ENCODE measurements around the gene C3orf62.
"Not testable (repeated sequence)": the region's sequence is repeated elsewhere in the genome, so short reads cannot be mapped to it uniquely, and the experiment has no call there.

The C3orf62 gene

DNA sequence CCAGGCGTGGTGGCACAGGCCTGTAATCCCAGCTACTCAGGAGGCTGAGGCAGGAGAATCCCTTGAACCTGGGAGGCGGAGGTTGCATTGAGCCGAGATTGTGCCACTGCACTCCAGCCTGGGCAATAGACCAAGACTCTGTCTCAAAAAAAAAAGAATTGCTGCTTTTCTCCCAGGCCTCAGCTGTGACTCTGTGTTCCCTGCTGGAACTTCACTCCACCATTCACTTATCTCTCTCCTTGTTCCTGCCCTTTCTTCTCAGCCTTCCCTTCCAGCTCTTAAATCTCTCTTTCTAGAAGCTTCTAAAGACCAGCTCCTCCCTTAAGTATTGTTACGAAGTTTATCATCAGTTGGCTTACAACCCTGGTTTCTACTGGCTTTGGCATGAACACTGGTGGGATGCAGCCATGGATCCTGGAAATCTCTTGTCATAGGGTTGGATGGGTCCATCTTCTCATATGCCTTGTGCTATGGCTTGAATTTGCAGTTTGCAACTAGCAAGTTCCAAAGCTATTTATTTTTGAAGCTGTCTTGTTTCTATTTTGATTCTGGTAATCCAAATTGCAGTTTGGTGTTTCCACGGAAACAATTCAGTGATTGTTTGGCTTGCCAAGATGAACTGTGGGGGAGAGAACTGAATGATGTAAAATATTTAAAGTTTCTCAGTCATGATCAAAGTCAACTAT, 10.5 kb downstream of the C3orf62 start:
- no peak for DNase-seq

DNA sequence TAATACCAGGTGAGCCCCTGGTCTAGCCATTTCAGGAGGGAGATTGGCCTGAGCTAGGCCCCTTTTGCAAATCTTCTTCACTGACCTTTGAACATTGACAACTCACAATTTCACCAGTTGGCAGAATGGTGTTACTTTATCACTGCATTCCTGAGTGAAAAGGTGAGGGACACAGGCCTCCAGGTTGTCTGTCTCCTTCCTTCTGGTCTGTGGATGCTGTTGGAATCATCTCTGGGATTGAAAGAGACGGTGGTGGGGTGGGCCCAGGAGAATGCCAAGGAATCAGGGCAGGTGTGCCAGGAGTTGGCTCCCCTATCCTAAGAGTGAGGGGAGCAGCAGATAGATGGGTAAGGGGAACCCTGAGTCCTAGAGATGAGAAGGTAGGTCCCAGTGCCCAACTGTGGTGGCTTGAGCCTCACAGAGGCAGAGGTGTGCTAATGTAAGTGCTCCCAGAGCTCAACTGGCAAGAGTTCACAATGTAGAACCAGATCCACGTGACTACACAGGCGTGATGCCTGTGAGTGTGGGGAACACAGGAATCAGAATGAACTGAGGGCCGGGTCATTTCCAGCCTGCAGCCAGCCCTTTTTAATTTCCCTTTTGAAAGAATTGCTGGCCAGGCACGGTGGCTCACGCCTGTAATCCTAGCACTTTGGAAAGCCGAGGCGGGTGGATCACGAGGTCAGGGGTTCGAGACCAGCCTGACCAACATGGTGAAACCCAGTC, 11.2 kb downstream of the C3orf62 start:
- DNase-seq: no peak

DNA sequence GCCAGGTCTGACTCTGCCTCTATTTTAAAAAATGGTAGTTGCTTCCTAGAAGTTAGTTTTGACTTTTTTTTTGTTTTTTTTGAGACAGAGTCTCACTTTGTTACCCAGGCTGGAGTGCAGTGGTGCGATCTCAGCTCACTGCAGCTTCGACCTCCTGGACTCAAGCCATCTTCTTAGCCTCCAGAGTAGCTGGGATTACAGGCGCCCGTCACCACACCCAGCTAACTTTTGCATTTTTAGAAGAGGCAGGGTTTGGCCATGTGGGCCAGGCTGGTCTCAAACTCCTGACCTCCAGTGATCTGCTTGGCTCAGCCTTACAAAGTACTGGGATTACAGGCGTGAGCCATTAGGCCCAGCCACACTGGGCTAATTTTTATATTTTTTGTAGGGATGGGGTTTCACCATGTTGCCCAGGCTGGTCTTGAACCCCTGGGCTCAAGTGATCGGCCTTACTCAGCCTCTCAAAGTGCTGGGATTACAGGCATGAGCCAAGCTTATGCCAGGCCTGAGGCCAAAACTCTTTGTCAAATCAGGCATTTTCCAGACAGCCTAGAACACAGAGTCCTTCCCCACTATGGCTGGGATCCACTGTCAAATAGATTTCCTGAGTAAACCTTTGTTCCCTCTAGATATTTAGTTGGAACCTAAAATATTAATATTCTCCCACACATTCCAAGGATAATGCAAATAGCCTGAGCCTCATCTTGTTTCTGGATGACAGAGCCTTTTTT, 13.7 kb downstream of the C3orf62 start:
- no peak for DNase-seq

DNA sequence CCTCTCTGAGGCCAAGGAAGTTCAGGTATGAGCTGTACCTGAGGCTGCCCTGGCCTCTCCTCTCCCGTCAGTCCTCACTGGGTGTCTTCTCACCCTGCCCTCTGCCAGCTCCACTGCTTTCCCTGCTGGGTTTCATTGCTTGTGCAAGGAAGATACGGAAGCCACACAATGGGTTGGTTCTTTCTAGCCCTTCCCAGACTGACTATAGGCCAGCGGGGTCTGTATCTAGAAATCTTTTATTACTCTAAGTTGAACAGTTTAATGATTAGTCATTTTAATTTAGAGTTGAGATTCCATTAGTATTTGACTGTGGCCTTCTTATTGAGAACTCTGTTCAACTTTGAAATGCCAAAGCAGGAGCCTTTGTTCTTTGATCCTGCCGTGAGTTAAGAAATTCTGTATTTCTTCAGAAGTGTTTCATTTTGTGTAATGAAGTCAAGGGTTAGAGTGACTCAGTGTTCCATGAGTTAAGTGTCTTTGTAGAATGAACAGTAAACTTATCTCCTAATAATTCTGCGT, 16.2 kb downstream of the C3orf62 start:
- DNase-seq: peak; percentile 32 to 71 (median 58)

DNA sequence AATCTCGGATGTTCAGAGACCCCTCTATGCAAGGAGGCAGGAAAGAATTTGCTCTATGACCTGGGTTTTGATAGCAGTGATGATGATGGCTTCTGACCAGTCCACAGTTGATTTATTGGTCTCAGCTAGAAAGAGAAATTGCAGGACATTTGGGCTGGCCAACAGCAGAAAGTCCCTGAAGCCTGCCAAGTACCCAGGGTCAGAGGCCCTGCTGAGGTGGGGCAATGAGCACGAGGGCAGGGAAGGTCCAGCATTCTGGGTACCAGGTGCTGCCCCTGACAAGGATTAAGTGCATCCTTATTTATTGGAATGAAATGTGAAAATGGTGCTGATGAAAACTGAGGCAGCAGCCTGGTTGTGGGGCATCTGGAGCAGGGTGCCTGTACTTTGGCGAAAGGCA, 19.8 kb downstream of the C3orf62 start:
- DNase-seq: no peak

DNA sequence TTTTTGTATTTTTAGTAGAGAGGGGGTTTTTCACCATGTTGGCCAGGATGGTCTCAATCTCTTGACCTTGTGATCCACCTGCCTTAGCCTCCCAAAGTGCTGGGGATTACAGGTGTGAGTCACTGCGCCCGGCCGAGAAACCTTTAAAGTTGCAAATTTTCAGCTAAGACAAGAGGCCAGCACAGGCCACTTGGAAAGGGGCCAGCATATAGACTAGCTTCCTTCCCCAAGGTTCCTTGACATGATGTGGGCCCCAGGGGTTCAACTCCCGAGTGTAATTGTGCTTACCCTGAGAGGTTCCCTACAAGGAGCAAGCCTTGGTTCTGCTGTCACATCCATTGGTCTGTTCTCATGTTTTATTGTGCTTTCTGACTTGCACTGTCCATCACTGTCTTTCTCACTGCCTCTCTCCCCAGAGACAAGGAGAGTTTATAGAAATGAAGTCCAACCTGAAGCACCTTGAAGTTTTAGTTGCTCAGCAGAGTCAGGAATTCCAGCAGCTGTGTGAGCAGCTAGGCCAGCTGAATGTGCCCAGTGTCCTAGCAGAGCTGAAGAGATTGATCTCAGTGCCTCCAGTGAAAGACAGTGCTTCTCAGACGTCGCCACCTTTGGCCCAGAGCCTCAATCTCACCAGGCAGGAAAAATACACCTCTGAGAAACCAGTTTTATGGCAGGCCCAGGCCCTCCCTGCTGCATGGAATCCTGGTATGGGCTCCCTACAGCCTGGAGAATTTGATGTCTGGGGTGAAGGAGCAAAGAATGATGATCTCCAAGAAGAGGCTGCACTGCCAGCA, 21.1 kb downstream of the C3orf62 start:
- no peak for DNase-seq

DNA sequence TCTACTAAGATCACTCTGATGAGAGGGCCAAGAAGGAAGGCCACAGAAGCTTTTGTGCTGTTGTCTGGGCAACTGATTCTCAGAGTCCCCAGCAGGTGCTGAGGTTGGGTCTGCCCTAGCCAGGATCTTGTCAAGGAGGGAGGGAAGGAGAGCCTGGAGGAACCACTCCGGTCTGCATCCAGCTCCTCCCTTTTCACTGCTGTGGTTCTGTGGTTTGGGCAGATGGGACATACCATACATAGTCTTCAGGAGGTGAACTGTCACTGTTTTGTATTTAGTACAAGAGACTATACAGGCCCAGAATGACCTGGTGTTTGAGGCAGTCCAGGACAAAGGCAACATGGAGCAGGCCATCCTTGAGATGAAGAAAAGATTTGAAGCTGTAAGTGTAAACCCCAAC, 21.9 kb downstream of the C3orf62 start:
- no peak for DNase-seq

DNA sequence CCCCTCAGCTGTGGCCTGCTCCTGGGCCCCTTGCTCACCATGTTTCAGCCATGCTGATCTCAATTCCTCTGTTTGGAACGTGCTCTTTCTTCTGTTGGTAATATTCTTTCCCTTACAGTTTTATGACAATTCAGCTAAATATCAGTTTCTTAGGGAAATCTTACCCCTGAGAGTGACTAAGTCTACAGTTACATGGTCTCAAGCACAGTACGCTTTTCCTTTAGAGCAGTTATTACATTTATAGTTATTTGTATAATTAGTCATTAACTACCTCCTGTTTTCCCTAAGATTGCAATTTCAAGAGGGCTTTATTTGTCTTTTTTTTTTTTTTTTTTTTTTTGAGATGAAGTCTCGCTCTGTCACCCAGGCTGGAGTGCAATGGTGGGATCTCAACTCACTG, 23.5 kb downstream of the C3orf62 start:
- DNase-seq: no peak

DNA sequence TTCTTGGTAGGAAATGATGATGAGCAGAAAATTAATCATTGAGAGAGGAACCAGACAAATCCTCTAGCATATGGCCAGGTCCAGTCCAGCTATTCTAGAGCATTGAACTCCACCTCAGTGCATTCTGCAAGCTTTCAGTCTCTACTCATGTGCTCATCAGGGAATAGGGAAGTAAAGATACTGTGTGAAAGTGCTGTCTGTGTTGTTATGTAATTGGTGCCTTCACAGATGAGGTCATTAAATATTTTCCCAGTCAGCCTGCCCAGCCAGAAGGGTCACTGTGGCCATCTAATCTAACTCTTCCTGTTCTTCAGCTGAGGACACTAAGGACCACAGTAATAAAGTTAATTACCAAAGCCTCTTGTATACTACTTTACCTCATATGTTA, 28.2 kb downstream of the C3orf62 start:
- DNase-seq: peak; percentile 82 to 95 (median 94)

DNA sequence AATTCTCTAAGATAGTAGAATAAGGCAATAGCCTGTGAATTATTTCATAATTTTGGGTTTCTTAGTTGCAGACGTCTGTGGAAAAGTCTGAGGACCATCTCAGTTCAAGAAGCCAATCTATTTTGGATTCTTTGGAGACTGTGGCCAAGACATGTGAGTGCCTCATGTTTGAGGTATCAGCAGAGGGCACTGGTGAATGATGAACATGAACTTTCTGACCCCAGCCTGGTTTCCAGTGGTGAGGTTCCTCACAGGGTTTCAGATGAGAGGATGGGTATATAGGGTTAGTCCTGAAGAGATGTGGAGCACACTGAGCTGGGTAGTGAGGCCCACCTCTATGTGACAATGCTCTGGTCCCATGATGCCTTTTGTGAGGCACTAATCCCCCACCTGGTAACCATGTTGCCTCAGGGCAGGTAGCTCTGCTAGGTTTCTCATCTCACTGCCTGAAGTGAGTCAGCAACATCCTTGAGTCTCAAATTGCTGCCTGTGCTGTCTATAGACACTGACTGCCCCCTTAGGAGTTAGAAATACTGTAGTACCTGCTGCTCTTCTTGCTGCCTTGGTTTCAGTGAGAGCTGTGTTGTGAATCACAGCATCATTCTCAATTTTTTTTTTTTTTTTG, 32.3 kb downstream of the C3orf62 start:
- peak; percentile 31 to 53 (median 50) for DNase-seq

DNA sequence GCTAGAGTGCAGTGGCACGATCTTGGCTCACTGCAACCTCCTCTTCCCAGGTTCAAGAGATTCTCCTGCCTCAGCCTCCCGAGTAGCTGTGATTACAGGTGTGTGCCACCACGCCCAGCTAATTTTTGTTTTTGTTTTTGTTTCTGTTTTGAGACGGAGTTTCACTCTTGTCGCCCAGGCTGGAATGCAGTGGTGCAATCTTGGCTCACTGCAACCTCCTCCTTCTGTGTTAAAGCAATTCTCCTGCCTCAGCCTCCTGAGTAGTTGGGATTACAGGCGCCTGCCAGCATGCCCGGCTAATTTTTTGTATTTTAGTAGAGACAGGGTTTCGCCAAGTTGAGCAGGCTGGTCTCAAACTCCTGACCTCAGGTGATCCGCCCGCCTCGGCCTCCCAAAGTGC, 36.9 kb downstream of the C3orf62 start:
- DNase-seq: not testable (repeated sequence)

DNA sequence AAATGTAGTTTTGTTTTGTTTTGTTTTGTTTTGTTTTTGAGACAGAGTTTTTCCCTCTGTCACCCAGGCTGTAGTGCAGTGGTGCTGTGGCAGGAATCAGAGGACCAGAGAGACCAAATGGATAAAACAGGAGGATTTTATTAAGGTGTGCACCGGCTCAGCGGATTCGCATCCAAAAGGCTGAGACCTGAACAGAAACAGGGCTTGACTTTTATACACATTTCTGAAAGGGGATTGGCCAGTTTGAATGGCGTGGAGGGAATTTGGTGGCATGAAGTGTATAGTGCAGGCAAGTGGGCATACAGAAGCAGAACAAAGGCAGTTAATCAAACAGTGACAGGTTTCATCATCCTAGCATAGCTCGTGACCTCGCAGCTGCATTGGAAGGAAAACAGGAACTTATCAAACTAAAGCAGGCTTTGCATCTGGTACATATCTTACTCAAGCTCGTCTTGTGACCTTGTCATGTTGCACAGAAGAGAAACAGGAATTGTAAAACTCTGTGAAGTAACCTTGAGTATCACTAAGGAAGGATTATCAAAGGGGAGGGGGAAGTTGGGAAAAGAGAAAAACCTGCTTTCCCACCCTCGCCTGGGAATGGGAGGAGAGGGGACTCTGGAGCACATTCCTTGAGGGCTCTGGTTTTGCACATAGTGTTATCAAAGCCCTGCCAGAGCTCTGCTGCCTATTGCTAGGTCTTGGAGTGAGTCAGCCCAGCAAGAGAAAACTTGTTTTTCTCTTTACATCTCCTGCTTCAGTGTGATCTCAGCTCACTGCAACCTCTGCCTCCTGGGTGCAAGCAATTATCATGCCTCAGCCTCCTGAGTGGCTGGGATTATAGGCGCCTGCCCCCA, 38.5 kb downstream of the C3orf62 start:
- DNase-seq: peak; percentile 87 to 98 (median 96)

DNA sequence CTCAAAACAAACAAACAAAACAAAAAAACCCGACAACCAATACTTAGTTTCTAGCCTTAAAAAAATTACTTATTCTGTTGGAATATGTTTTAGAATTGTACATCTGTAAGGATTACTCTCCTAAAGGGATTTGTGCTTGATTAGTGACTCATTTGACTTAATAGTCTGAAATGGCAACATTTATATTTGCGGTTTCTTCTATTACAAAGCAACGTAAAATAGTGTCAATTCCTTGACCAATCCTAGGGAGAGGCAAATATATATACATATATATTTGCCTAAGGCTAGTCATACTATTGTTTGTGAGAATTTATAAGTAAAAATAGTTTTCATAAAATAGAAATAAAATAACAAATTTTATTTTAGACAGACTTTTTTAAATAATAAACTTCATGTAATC, 39.7 kb downstream of the C3orf62 start:
- DNase-seq: no peak

DNA sequence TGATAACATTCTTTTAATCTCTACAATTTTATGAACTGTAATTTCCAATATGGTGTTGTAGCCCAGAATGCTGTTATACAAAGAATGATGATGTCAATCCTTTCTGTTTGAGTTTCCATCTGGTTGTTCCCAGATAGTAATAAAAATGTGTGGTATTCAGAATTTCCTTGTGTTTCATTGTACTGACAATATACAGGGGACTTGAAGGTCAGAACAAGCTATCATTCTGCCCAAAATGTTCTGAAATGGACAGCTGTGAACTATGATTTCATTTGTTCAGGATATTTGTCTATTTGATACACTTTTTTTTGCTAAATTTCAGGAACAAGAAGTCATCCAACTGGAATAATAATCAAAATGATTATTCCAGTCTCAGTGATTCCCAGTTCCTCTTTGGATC, 40.8 kb downstream of the C3orf62 start:
- DNase-seq: no peak

DNA sequence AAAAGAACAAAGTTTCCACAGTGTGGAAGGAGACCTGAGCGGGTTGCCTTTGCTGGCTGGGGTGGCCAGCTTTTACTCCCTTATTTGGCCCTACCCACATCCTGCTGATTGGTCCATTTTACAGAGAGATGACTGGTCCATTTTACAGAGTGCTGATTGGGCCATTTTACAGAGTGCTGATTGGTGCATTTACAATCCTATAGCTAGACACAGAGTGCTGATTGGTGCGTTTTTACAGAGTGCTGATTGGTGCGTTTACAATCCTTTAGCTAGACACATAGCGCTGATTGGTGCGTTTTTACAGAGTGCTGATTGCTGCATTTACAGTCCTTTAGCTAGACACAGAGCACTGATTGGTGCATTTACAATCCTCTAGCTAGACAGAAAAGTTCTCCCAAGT, 48.2 kb downstream of the C3orf62 start:
- DNase-seq: not testable (repeated sequence)

DNA sequence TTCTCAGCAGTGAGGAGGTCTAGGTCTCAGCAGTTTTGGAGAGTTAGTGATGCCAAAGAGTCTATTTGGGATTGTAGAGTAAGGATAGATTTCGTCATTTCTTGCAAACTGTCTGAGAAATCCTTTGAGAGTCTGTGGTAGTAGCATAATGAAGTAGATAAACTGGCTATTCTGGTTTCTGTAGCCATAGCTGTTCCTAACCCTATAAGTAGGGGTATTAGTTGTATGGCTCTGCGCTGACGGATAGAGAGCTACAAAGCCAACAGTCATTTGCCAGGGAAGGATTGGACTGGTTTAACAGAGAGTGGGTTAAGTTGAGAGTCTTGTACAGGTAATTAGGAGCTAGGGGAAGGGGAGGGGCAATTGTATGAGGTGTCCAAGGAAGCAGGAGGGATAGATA, 55.0 kb downstream of the C3orf62 start:
- no peak for DNase-seq

DNA sequence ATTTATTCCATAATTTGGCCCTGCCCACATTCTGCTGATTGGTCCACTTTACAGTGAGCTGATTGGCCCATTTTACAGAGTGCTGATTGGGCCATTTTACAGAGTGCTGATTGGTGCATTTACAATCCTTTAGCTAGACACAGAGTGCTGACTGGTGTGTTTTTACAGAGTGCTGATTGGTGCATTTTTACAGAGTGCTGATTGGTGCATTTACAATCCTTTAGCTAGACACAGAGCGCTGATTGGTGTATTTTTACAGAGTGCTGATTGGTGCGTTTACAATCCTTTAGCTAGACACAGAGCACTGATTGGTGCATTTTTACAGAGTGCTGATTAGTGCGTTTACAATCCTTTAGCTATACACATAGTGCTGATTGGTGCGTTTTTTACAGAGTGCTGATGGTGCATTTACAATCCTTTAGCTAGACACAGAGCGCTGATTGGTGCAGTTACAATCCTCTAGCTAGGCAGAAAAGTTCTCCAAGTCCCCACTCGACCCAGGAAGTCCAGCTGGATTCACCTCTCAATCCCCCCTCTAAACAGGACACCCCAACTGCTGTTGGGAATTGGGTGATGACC, 56.0 kb downstream of the C3orf62 start:
- DNase-seq: not testable (repeated sequence)

DNA sequence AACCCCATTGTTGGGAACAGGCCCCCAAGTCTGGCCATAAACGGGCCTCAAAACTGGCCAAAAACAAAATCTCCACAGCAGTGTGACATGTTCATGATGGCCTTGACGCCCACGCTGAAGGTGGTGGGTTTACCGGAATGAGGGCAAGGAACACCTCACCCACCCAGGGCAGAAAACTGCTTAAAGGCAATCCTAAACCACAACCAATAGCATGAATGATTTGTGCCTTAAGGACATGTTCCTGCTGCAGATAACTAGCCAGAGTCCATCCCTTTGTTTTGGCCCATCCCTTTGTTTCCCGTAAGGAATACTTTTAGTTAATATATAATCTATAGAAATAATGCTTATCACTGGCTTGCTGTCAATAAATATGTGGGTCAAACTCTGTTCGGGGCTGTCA, 57.9 kb downstream of the C3orf62 start:
- DNase-seq: no peak
